ENCODE data around the gene USP1.

DNA sequence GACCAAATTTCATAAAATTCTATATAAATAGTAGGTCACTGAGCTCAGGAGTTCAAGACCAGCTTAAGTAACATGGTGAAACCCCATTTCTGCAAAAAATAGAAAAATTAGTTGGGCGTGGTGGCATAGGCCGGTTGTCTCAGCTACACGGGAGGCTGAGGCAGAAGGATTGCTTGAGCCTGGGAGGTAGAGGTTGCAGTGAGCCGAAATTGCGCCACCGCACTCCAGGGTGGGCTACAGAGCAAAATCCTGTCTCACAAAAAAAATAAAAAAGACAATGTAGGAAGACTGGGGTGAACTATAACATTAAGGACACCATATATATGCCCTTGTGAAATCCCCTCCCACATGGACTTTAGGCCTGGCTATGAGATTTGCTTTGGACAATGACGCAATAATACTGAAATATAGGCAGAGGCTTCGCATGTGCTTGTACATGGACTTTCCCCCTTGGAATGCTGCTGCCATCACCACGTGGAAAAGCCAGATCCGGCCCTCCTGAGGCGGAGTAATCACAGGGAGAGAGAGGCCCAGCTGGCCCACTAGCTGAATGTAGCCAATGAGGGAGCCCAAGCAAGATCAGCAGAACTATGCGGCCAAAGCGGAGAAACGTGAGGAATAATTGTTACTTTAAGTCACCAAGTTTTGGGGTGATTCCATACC lies 13.1 kb upstream of the USP1 start:
- TF ChIP-seq CTCF (IDR thresholded peaks at IDR 0.05; ENCODE audit: low read depth, low read length, missing input control), result no peak
- TF ChIP-seq RXRA (IDR thresholded peaks at IDR 0.05), result no peak
- no peak for TF ChIP-seq RAD21 (IDR thresholded peaks at IDR 0.05)
- no peak for TF ChIP-seq NR2F2 (IDR thresholded peaks at IDR 0.05)
- TF ChIP-seq EGR1 (IDR thresholded peaks at IDR 0.05; ENCODE audit: low read depth in 2 of 2), result no peak
- TF ChIP-seq SP1 (IDR thresholded peaks at IDR 0.05), result no peak
- TF ChIP-seq, protein P1, sequence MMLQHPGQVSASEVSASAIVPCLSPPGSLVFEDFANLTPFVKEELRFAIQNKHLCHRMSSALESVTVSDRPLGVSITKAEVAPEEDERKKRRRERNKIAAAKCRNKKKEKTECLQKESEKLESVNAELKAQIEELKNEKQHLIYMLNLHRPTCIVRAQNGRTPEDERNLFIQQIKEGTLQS (IDR thresholded peaks at IDR 0.05), result no peak
- no peak for TF ChIP-seq YY1 (IDR thresholded peaks at IDR 0.05)
- no peak for TF ChIP-seq REST (IDR thresholded peaks at IDR 0.05)
- TF ChIP-seq TAF1 (conservative IDR thresholded peaks at IDR 0.05), result no peak
- no peak for TF ChIP-seq ZBTB33 (IDR thresholded peaks at IDR 0.05)
- TF ChIP-seq JUND (IDR thresholded peaks at IDR 0.05), result no peak
- no peak for TF ChIP-seq MAX (IDR thresholded peaks at IDR 0.05)
